Brain microvascular endothelial cell (primary cell): Measurements from ENCODE around the gene CREB3.
A peak's percentile ranks its signal among the peaks of the same experiment; 100 is the strongest.

Source experiments
- DNase-seq: peaks from one replicate; pipeline ENCODE4 v3.0.0-alpha.2; 2020
- H3K27ac ChIP-seq: fragments of 250-450 bp; sonication (Bioruptor Pico); 2 replicates; pipeline ENCODE4 v1.5.1; 2020; ENCODE audit warnings: mild to moderate bottlenecking, moderate library complexity
- H3K27me3 ChIP-seq: fragments of 250-450 bp; sonication (Bioruptor Pico); replicated peaks from 2 replicates; pipeline ENCODE4 v1.5.1; 2020; ENCODE audit warnings: mild to moderate bottlenecking
- H3K36me3 ChIP-seq: fragments of 250-450 bp; sonication (Bioruptor Pico); replicated peaks from 2 replicates; pipeline ENCODE4 v1.5.1; 2020; ENCODE audit warnings: mild to moderate bottlenecking
- H3K4me3 ChIP-seq: 2 replicates; pipeline ENCODE4 v1.5.1; 2011; ENCODE audit warnings: low read depth, mild to moderate bottlenecking, control low read depth, low read length, moderate library complexity
- in situ Hi-C: cut with HindIII; loops from 2 replicates; pipeline ENCODE4 v1.10.0; 2017; ENCODE audit warnings: low sequenced_read_pairs, low pct_ligation_motif_present
- TF ChIP-seq, protein P1 (sequence below): IDR thresholded peaks from 2 replicates; pipeline ENCODE4 v1.5.1; 2011; ENCODE audit warnings: low read depth, mild to moderate bottlenecking, moderate library complexity, low read length, control low read depth, inconsistent platforms; ENCODE audit errors: missing control alignments

Gene CREB3

DNA sequence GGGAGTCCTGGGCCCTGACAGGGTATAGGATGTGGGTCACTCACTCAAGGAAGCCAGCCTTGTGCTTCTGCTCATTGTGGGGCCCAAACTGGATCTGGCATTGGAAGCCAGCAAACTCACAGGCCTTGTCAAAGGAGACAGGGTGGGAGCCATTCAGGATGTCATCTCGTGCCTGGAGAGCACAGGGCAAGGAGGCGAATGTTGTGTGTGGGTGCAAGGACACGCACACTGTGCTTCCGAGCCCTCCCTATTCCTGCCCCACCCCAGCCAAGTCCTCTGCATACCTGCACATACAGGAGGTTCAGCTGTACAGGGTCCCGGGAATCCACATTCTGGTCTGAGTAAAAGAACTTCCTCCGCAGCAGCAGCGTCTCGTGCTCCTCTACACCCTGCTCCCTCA lies 8.6 kb upstream of the CREB3 start:
- DNase-seq = no peak

DNA sequence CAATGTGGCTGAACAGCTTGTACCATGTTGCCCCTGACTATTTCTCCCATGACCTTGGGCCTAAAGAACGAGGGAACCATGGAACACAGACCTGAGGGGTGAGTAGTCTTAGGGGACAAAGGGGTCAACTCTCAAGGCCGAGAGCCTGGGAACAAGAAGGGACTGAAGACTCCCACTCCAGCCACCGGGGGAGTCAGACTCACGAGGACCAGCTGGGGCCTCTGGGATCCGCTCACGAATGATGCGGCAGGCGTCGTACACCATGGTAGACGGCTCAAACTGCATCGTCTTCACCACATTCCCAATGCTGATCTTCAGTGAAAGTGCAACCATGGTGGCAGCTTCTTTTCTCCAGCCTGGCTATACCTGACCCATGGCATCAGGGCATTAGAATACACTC lies 7.1 kb upstream of the CREB3 start:
- H3K4me3 ChIP-seq = no peak overlapping the region
- H3K27ac ChIP-seq = no peak overlapping the region
- DNase-seq = no peak
- TF ChIP-seq, protein P1, sequence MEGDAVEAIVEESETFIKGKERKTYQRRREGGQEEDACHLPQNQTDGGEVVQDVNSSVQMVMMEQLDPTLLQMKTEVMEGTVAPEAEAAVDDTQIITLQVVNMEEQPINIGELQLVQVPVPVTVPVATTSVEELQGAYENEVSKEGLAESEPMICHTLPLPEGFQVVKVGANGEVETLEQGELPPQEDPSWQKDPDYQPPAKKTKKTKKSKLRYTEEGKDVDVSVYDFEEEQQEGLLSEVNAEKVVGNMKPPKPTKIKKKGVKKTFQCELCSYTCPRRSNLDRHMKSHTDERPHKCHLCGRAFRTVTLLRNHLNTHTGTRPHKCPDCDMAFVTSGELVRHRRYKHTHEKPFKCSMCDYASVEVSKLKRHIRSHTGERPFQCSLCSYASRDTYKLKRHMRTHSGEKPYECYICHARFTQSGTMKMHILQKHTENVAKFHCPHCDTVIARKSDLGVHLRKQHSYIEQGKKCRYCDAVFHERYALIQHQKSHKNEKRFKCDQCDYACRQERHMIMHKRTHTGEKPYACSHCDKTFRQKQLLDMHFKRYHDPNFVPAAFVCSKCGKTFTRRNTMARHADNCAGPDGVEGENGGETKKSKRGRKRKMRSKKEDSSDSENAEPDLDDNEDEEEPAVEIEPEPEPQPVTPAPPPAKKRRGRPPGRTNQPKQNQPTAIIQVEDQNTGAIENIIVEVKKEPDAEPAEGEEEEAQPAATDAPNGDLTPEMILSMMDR = peak; percentile 13
- in situ Hi-C loops = no loop called here
- H3K27me3 ChIP-seq = no peaks in the 10 kb centered on the region
- peaks cover 59% of the 10 kb centered on the region for H3K36me3 ChIP-seq

More for the DNA sequence above, 8.6 kb upstream of the CREB3 start:
- H3K27me3 ChIP-seq = no peaks in the 10 kb centered on the region
- in situ Hi-C loops = no loop called here
- no peak overlapping the region for H3K4me3 ChIP-seq
- H3K27ac ChIP-seq = no peak overlapping the region
- peaks cover 73% of the 10 kb centered on the region for H3K36me3 ChIP-seq
- TF ChIP-seq, protein P1 = no peak

DNA sequence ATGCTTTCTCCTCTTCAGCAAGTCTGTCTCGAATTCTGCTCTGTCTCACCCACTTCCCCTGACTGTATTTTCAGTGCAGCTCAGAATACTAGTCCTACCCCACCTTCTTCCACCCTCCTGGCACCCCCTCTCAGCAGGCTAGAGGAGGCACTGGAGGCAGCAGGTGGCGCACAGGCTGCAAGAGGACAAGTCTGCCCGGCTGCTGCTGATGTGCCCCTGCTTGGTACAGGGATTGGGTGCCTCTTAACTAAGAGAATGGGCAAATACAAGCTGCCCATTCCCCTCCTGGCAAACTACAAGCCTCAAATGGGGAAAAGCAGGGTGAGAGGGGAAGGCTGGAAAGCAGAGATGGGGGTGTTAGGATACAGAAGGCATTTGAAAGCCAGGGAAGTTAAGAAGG lies 5.5 kb upstream of the CREB3 start:
- Histone ChIP-seq H3K27ac (peak overlapping the region; percentile 76), H3K36me3 (peaks cover 45% of the 10 kb centered on the region), H3K4me3 (peak overlapping the region; percentile 96), H3K27me3 (no peaks in the 10 kb centered on the region)
- TF ChIP-seq, protein P1 = peak; percentile 20
- peak; percentile 40 for DNase-seq
- in situ Hi-C loops = no loop called here

DNA sequence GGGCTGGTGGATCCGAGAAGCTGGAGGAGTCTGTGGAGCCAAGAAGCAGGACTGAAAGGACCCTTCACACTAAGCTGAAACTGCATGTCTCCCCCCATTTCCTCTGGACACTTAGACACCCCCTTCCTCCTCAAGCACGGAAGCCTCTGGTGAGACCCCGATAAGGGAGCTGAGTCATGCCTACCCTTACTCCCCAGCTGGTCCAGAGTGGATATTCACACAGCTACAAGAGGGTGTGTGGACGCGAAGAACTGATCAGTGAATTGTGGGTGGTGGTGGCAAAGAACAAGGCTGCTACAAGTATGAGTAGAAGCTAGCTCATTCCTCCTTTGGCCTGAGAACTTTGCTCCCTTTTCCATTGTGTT lies 4.8 kb upstream of the CREB3 start:
- TF ChIP-seq, protein P1 = no peak
- in situ Hi-C loops = no loop called here
- peak overlapping the region; percentile 96 for H3K4me3 ChIP-seq
- H3K36me3 ChIP-seq = peaks cover 38% of the 10 kb centered on the region
- peak overlapping the region; percentile 76 for H3K27ac ChIP-seq
- H3K27me3 ChIP-seq = no peaks in the 10 kb centered on the region
- peak; percentile 68 for DNase-seq

DNA sequence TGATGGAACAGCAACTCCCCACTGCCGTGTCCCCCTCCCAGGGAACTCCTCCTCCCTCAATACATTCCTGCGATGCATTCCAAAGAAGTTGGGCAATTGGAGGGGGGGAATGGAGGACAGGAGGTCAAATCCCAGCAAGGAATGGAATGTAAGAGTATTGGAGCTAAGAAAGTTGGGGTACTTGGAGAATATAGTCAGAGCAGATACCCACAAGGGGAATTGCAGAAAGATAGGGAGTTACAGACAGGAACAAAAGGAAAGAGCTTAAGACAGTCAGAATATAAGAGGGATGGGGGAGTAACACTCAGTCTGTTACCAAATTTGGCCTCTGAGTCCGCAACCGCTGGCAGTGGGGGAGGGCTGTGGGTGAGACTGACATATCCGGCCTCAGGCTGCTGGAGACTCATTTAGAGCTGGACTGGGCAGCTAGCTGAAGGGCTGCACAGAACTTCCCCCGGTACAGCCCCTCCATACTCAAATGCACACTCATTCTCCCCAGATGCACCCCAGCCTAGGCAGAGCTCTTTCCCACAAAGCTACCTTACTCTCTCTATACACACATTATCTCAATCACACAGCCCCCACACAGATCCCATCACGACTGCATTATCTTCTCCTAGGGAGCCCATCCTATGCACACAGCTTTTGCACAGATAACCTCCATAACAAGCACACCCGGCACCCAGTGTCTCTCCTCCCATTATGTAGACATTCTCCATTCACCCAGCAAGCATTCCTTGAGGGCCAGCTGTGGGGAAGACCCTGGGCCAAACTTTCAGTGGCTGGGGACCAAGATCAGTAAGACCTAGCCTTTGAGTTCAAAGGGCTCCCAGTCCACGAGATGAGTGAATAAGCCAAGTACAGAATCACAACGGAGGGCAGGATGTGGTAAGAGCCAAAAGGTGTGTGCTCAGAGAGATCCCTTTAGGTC lies 4.2 kb upstream of the CREB3 start:
- peak overlapping the region; percentile 96 for H3K4me3 ChIP-seq
- in situ Hi-C loops = no loop called here
- H3K27ac ChIP-seq = peak overlapping the region; percentile 76
- H3K27me3 ChIP-seq = no peaks in the 10 kb centered on the region
- peaks cover 31% of the 10 kb centered on the region for H3K36me3 ChIP-seq
- TF ChIP-seq, protein P1 = no peak
- DNase-seq = peak; percentile 82

DNA sequence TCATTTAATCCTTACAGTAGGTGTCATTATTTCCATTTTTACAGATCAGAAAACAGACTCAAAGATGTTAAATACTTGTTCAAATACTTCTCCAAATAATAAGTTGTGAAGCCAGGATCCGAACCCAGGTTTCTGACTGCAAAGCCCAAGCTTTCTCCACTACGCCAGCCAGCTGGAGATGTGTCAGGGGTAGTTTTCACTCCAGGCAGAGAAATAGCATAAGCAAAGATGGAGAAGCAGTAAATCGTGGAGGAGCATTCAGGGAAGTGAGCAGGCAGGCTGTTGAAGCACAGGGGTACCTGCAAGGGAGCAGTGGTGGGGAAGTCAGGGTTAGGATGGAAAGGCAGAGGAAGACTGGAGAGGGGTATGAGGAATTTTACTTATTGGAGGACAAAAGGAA lies 3.4 kb upstream of the CREB3 start:
- DNase-seq = no peak
- TF ChIP-seq, protein P1 = no peak
- in situ Hi-C loops = no loop called here
- Histone ChIP-seq H3K4me3 (peak overlapping the region; percentile 96), H3K36me3 (peaks cover 27% of the 10 kb centered on the region), H3K27me3 (no peaks in the 10 kb centered on the region), H3K27ac (peak overlapping the region; percentile 76)
